HG03139 (cell line): ENCODE results near the gene ZNF25.
"Not testable (repeated sequence)": the region's sequence is repeated elsewhere in the genome, so short reads cannot be mapped to it uniquely, and the experiment has no call there.

Experiments
- ATAC-seq: cut with Tn5 transposase; IDR thresholded peaks from one replicate; pipeline ENCODE4 v1.9.1; 2021; ENCODE audit not compliant: unreplicated experiment

The ZNF25 gene

DNA sequence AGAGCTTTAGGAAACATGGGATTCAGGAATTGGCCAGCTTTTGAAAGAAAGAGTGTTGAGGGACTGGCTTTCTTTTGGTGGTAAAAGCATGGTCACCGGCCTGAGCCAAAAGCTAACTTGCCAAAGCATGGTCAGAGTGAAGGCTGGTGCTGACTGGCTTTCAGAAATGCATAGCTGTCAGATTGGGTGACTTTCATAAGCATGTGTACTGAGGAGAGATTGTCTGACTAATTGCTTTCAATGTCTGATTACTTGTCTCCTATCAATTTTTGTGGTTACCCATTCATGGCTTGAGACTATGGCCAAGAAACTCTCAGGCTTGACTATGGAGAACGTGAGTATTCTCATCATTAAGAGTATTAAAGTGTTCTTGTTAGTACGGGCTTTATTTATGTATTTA, 28.2 kb downstream of the ZNF25 start:
- ATAC-seq, result no peak

GRCh38 chr10:37947526-37947925, 28.9 kb downstream of the ZNF25 start:
- no peak for ATAC-seq

DNA sequence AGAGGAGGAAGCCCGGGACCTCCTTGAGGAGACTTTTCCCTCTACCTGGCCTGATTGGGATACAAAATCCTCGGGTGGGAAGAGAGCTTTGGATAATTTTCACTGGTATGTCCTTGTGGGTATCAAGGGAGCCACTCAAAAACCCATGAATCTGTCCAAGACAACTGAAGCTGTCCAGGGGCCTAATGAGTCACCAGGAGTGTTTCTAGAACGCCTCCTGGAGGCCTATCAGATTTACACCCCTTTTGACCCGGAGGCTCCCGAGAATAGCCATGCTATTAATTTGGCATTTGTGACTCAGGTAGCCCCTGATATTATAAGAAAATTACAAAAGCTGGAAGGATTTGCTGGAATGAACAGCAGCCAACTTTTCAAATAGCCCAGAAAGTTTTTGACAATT, 38.6 kb downstream of the ZNF25 start:
- ATAC-seq, result no peak

GRCh38 chr10:37934791-37935190, 41.7 kb downstream of the ZNF25 start:
- no peak for ATAC-seq

GRCh38 chr10:37930423-37930822, 46.0 kb downstream of the ZNF25 start:
- no peak for ATAC-seq

- not testable (repeated sequence) for ATAC-seq
Observed at GRCh38 chr10:37908165-37908564, 68.3 kb downstream of the ZNF25 start.

DNA sequence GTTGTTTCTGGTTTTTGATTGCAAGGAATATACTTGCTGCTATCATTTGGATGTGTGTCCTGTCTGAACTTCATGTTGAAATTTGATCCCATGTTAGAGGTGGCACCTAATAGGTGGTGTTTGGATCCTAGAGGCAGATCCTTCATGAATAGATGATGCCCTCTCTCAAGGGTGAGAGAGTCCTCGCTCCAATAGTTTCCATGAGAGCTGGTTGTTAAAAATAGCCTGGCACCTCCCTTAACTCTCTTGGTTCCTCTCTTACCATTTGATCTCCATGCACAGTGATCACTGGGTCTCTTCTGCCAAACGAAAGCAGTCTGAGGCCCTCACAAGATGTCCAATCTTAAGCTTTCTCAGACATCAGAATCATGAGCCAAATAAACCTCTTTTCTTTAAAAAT, 70.1 kb downstream of the ZNF25 start:
- no peak for ATAC-seq
